HEK293 (cell line): ENCODE measurements around the gene TTLL11.

Source experiments
- CTCF ChIA-PET: fragments of 350-600 bp; formaldehyde crosslinking; extraction: SDS; loops from one replicate; lab custom pipeline; 2021; ENCODE audit warnings: antibody characterized with exemption; lab: Yijun Ruan, JAX
- POLR2A ChIA-PET: fragments of 300-600 bp; formaldehyde crosslinking; extraction: SDS; loops from one replicate; lab custom pipeline; 2020; ENCODE audit warnings: antibody characterized with exemption, inconsistent platforms; lab: Yijun Ruan, JAX
- H3K27ac ChIP-seq: fragments of 200-500 bp; sonication (Bioruptor generic); 2 replicates; pipeline ENCODE4 v1.5.1; 2014; ENCODE audit warnings: low read depth, low read length, control low read depth, inconsistent platforms; ENCODE audit errors: extremely low read depth
- H3K36me3 ChIP-seq, 2 experiments: fragments of 200-500 bp in 1 of 2; sonication (Bioruptor generic) in 1 of 2; 1 replicate in 1 of 2; 2 replicates in 1 of 2; pipeline ENCODE4 v1.5.1; 2014 to 2017; ENCODE audit warnings: inconsistent platforms in 2 of 2, low read length in 2 of 2; ENCODE audit not compliant: control insufficient read depth in 2 of 2, insufficient read depth in 1 of 2
- H3K4me1 ChIP-seq: fragments of 200-500 bp; sonication (Bioruptor generic); 2 replicates; pipeline ENCODE4 v1.5.1; 2014; ENCODE audit warnings: mild to moderate bottlenecking, low read length, inconsistent platforms; ENCODE audit not compliant: control insufficient read depth, insufficient read depth
- H3K4me3 ChIP-seq: 2 replicates; pipeline ENCODE4 v1.5.1; 2011; ENCODE audit warnings: low read depth, mild to moderate bottlenecking, control low read depth, low read length, moderate library complexity
- H3K9me3 ChIP-seq: fragments of 200-500 bp; sonication (Bioruptor generic); 2 replicates; pipeline ENCODE4 v1.5.1; 2014; ENCODE audit warnings: low read depth, low read length, inconsistent platforms; ENCODE audit not compliant: control insufficient read depth, insufficient read depth
- GLIS1 ChIP-seq: fragments of 450-650 bp; formaldehyde crosslinking; IDR thresholded peaks from 2 replicates; pipeline ENCODE4 v1.5.1; 2016; ENCODE audit warnings: missing biosample characterization, missing genetic modification characterization
- KLF8 ChIP-seq: fragments of 450-650 bp; formaldehyde crosslinking; IDR thresholded peaks from 2 replicates; pipeline ENCODE4 v1.5.1; 2016; ENCODE audit warnings: missing biosample characterization, missing genetic modification characterization
- REPIN1 ChIP-seq: fragments of 450-650 bp; formaldehyde crosslinking; IDR thresholded peaks from 2 replicates; pipeline ENCODE4 v1.5.1; 2017; ENCODE audit warnings: missing biosample characterization, missing genetic modification characterization, low read depth
- SP7 ChIP-seq: fragments of 450-650 bp; formaldehyde crosslinking; IDR thresholded peaks from 2 replicates; pipeline ENCODE4 v1.5.1; 2016; ENCODE audit warnings: missing biosample characterization, missing genetic modification characterization
- TCF7L2 ChIP-seq: IDR thresholded peaks from 2 replicates; pipeline ENCODE4 v1.6.1; 2011; ENCODE audit warnings: low read depth, mild to moderate bottlenecking, inconsistent platforms, low read length, moderate library complexity, borderline replicate concordance
- ZBTB17 ChIP-seq: fragments of 450-650 bp; formaldehyde crosslinking; IDR thresholded peaks from 2 replicates; pipeline ENCODE4 v1.5.1; 2016; ENCODE audit warnings: missing biosample characterization, missing genetic modification characterization
- ZEB2 ChIP-seq: fragments of 450-650 bp; formaldehyde crosslinking; IDR thresholded peaks from 2 replicates; pipeline ENCODE4 v1.5.1; 2016; ENCODE audit warnings: missing biosample characterization, missing genetic modification characterization
- ZNF133 ChIP-seq: fragments of 450-650 bp; formaldehyde crosslinking; IDR thresholded peaks from 2 replicates; pipeline ENCODE4 v1.5.1; 2016; ENCODE audit warnings: missing biosample characterization, missing genetic modification characterization
- ZNF155 ChIP-seq: fragments of 450-650 bp; formaldehyde crosslinking; IDR thresholded peaks from 2 replicates; pipeline ENCODE4 v1.5.1; 2016; ENCODE audit warnings: missing biosample characterization, missing genetic modification characterization
- ZNF23 ChIP-seq: fragments of 450-650 bp; formaldehyde crosslinking; IDR thresholded peaks from 2 replicates; pipeline ENCODE4 v1.5.1; 2016; ENCODE audit warnings: missing biosample characterization, missing genetic modification characterization, borderline replicate concordance
- ZNF335 ChIP-seq: fragments of 450-650 bp; formaldehyde crosslinking; conservative IDR thresholded peaks from 2 replicates; pipeline ENCODE4 v1.5.1; 2016; ENCODE audit warnings: missing biosample characterization, missing genetic modification characterization
- ZNF354C ChIP-seq: fragments of 450-650 bp; formaldehyde crosslinking; IDR thresholded peaks from 2 replicates; pipeline ENCODE4 v1.5.1; 2016; ENCODE audit warnings: missing biosample characterization, missing genetic modification characterization, low read depth, borderline replicate concordance
- ZNF394 ChIP-seq: fragments of 450-650 bp; formaldehyde crosslinking; IDR thresholded peaks from 2 replicates; pipeline ENCODE4 v1.5.1; 2016; ENCODE audit warnings: missing biosample characterization, missing genetic modification characterization, mild to moderate bottlenecking, moderate library complexity, borderline replicate concordance
- ZNF404 ChIP-seq: fragments of 450-650 bp; formaldehyde crosslinking; IDR thresholded peaks from 2 replicates; pipeline ENCODE4 v1.5.1; 2017; ENCODE audit warnings: missing biosample characterization, missing genetic modification characterization
- ZNF473 ChIP-seq: fragments of 450-650 bp; formaldehyde crosslinking; IDR thresholded peaks from 2 replicates; pipeline ENCODE4 v1.5.1; 2017; ENCODE audit warnings: missing biosample characterization, missing genetic modification characterization
- ZNF514 ChIP-seq: fragments of 450-650 bp; formaldehyde crosslinking; IDR thresholded peaks from 2 replicates; pipeline ENCODE4 v1.5.1; 2016; ENCODE audit warnings: missing biosample characterization, missing genetic modification characterization
- ZNF596 ChIP-seq: fragments of 450-650 bp; IDR thresholded peaks from 2 replicates; pipeline ENCODE4 v1.5.0; 2018; ENCODE audit warnings: missing biosample characterization, mild to moderate bottlenecking, missing genetic modification characterization, moderate library complexity
- ZNF660 ChIP-seq: fragments of 450-650 bp; IDR thresholded peaks from 2 replicates; pipeline ENCODE4 v1.5.1; 2018; ENCODE audit warnings: missing biosample characterization, mild to moderate bottlenecking, missing genetic modification characterization
- ZNF664 ChIP-seq: fragments of 450-650 bp; formaldehyde crosslinking; IDR thresholded peaks from 2 replicates; pipeline ENCODE4 v1.5.1; 2016; ENCODE audit warnings: missing biosample characterization, missing genetic modification characterization
- ZSCAN23 ChIP-seq: fragments of 450-650 bp; formaldehyde crosslinking; IDR thresholded peaks from 2 replicates; pipeline ENCODE4 v1.5.1; 2016; ENCODE audit warnings: missing biosample characterization, missing genetic modification characterization
- TF ChIP-seq, protein P1 (sequence below): fragments of 450-650 bp; formaldehyde crosslinking; IDR thresholded peaks from 2 replicates; pipeline ENCODE4 v1.5.1; 2017; ENCODE audit warnings: missing biosample characterization, mild to moderate bottlenecking, missing genetic modification characterization, moderate library complexity
- TF ChIP-seq, protein P2 (sequence below): fragments of 450-650 bp; formaldehyde crosslinking; IDR thresholded peaks from 2 replicates; pipeline ENCODE4 v1.5.1; 2017; ENCODE audit warnings: missing biosample characterization, missing genetic modification characterization
- TF ChIP-seq, protein P3 (sequence below): fragments of 450-650 bp; formaldehyde crosslinking; IDR thresholded peaks from 2 replicates; pipeline ENCODE4 v1.5.1; 2016; ENCODE audit warnings: missing biosample characterization, missing genetic modification characterization
- TF ChIP-seq, protein P4 (sequence below): fragments of 450-650 bp; formaldehyde crosslinking; optimal IDR thresholded peaks from 2 replicates; pipeline ENCODE3; 2016; ENCODE audit warnings: missing biosample characterization, mild to moderate bottlenecking, missing genetic modification characterization
- TF ChIP-seq, protein P5 (sequence below): fragments of 450-650 bp; formaldehyde crosslinking; IDR thresholded peaks from 2 replicates; pipeline ENCODE4 v1.5.1; 2016; ENCODE audit warnings: missing biosample characterization, missing genetic modification characterization

TTLL11 gene

DNA sequence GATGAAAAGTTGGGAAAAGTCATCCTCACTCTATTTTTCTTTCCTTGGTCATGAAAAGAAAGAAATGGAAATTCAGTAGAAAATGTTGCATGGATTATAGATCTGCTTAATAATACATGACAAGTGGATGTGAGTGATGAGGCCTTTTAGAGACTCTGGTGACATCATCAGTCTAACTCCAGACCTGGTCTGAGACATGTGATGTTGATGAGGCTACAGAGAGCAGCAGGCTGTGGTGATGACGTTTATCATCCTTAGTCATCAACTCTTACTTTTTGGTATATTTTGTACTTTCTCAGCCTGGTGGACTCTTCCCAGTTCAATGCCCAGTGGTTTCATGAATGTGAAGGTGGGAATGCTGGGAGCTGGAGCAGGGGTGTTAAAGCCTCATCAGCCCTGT lies 116.4 kb downstream of the TTLL11 start (continued):
- TF ChIP-seq TCF7L2 (no peak), ZNF23 (tag by site-specific recombination) (no peak), ZNF514 (tag by site-specific recombination) (no peak), ZNF394 (tag by site-specific recombination) (no peak), SP7 (tag by site-specific recombination) (no peak)
- TF ChIP-seq, protein P1, sequence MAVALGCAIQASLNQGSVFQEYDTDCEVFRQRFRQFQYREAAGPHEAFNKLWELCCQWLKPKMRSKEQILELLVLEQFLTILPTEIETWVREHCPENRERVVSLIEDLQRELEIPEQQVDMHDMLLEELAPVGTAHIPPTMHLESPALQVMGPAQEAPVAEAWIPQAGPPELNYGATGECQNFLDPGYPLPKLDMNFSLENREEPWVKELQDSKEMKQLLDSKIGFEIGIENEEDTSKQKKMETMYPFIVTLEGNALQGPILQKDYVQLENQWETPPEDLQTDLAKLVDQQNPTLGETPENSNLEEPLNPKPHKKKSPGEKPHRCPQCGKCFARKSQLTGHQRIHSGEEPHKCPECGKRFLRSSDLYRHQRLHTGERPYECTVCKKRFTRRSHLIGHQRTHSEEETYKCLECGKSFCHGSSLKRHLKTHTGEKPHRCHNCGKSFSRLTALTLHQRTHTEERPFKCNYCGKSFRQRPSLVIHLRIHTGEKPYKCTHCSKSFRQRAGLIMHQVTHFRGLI (tag by site-specific recombination): no peak

DNA sequence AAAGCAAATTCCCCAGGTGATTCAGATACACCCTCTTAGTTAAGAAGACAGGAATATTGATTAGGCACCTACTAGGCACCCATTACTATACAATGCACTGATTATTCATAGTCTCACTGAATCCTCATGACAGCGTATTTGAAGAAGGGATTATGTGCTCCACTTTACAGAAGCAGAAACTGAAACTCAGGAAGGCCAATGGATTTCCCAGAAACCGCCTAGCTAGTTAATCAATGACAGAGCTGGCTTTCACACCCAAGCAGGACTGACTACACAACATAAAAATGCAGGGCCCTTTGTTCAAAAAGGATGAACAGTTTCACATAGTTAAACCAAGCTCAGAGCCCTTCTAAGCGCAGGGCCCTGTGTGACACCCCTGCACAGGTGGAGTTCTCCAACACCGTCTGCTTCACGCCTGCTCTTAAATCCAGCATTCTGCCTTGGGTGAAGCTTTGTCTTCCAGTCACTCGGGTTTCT lies 117.3 kb downstream of the TTLL11 start:
- Histone ChIP-seq H3K36me3 (no peaks in the 10 kb centered on the region), H3K27ac (no peak overlapping the region), H3K4me3 (no peak overlapping the region), H3K4me1 (no peaks in the 10 kb centered on the region), H3K9me3 (no peaks in the 10 kb centered on the region)
- TF ChIP-seq TCF7L2 (no peak), ZBTB17 (tag by site-specific recombination) (0 out of 2 replicates have a peak, but pooled peaks have one; percentile 15)
- POLR2A ChIA-PET: no interaction called here
- CTCF ChIA-PET: interaction anchor here (0.6 to 1.2 kb wide), 2 partner anchors 17 to 425 kb away, joined by 3 to 4 read pairs; no protein-coding TSS in a partner anchor

DNA sequence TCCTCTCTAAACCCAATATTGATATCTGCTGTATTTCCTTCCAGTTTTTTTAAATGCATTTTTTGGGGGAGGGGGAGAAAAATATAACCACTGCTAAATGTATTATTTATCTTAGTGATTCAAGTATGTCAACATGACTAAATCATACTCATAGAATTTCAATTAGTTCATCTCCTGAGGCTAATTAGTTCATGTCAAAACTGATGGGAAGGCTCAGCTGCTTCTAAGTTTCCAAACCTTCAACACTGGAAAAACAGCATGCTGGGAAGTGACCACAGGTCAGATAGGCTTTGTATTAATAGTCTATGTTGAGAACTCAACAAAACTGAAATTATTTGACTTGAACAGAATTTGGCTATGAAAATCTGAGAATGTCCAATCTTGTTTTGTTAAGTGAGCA lies 118.7 kb downstream of the TTLL11 start:
- Histone ChIP-seq H3K4me3 (no peak overlapping the region), H3K9me3 (no peaks in the 10 kb centered on the region), H3K36me3 (no peaks in the 10 kb centered on the region), H3K4me1 (no peaks in the 10 kb centered on the region), H3K27ac (no peak overlapping the region)
- ChIA-PET POLR2A (no interaction called here), CTCF (no interaction called here)
- TF ChIP-seq REPIN1 (tag by site-specific recombination) (no peak), ZNF514 (tag by site-specific recombination) (no peak), ZNF596 (no peak), ZNF335 (tag by site-specific recombination) (no peak), ZNF473 (tag by site-specific recombination) (no peak), ZSCAN23 (no peak), GLIS1 (tag by site-specific recombination) (no peak), ZNF664 (tag by site-specific recombination) (no peak), ZNF660 (tag by site-specific recombination) (no peak), ZNF354C (tag by site-specific recombination) (no peak), ZNF133 (tag by site-specific recombination) (no peak), KLF8 (tag by site-specific recombination) (no peak), ZNF155 (no peak), ZEB2 (tag by site-specific recombination) (no peak), ZNF404 (tag by site-specific recombination) (no peak)
- TF ChIP-seq, protein P2, sequence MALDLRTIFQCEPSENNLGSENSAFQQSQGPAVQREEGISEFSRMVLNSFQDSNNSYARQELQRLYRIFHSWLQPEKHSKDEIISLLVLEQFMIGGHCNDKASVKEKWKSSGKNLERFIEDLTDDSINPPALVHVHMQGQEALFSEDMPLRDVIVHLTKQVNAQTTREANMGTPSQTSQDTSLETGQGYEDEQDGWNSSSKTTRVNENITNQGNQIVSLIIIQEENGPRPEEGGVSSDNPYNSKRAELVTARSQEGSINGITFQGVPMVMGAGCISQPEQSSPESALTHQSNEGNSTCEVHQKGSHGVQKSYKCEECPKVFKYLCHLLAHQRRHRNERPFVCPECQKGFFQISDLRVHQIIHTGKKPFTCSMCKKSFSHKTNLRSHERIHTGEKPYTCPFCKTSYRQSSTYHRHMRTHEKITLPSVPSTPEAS (tag by site-specific recombination): no peak
- TF ChIP-seq, protein P3, sequence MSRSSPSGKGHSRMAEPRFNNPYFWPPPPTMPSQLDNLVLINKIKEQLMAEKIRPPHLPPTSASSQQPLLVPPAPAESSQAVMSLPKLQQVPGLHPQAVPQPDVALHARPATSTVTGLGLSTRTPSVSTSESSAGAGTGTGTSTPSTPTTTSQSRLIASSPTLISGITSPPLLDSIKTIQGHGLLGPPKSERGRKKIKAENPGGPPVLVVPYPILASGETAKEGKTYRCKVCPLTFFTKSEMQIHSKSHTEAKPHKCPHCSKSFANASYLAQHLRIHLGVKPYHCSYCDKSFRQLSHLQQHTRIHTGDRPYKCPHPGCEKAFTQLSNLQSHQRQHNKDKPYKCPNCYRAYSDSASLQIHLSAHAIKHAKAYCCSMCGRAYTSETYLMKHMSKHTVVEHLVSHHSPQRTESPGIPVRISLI (tag by site-specific recombination): no peak
- TF ChIP-seq, protein P4, sequence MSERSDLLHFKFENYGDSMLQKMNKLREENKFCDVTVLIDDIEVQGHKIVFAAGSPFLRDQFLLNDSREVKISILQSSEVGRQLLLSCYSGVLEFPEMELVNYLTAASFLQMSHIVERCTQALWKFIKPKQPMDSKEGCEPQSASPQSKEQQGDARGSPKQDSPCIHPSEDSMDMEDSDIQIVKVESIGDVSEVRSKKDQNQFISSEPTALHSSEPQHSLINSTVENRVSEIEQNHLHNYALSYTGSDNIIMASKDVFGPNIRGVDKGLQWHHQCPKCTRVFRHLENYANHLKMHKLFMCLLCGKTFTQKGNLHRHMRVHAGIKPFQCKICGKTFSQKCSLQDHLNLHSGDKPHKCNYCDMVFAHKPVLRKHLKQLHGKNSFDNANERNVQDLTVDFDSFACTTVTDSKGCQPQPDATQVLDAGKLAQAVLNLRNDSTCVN (tag by site-specific recombination): no peak
- TF ChIP-seq, protein P5, sequence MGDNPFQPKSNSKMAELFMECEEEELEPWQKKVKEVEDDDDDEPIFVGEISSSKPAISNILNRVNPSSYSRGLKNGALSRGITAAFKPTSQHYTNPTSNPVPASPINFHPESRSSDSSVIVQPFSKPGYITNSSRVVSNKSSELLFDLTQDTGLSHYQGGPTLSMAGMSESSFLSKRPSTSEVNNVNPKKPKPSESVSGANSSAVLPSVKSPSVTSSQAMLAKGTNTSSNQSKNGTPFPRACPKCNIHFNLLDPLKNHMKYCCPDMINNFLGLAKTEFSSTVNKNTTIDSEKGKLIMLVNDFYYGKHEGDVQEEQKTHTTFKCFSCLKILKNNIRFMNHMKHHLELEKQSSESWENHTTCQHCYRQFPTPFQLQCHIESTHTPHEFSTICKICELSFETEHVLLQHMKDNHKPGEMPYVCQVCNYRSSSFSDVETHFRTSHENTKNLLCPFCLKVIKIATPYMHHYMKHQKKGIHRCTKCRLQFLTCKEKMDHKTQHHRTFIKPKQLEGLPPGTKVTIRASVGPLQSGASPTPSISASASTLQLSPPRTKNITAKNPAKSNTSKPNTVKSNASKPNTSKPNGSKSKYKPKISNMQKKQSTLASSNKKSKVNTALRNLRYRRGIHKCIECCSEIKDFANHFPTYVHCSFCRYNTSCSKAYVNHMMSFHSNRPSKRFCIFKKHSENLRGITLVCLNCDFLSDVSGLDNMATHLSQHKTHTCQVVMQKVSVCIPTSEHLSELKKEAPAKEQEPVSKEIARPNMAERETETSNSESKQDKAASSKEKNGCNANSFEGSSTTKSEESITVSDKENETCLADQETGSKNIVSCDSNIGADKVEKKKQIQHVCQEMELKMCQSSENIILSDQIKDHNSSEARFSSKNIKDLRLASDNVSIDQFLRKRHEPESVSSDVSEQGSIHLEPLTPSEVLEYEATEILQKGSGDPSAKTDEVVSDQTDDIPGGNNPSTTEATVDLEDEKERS: no peak
